SK-N-SH (cell line): ENCODE measurements around the gene RIMS3.

Experiments
- CTCF ChIP-seq: fragments of 200-600 bp; sonication (generic); IDR thresholded peaks from 2 replicates; pipeline ENCODE4 v1.6.1; 2017; ENCODE audit warnings: antibody characterized with exemption, mild to moderate bottlenecking, moderate library complexity
- EP300 ChIP-seq, 2 experiments: IDR thresholded peaks; 2 replicates each; pipeline versions ENCODE4 v1.4.0 to v1.6.1; 2012; ENCODE audit warnings: borderline replicate concordance in 1 of 2, low read depth in 1 of 2, low read length in 1 of 2
- EZH2phosphoT487 ChIP-seq: fragments of 200-600 bp; sonication (generic); IDR thresholded peaks from 2 replicates; pipeline ENCODE4 v1.6.1; 2017; ENCODE audit warnings: low read depth, mixed run types, mild to moderate bottlenecking, antibody characterized with exemption, moderate library complexity, borderline replicate concordance
- JUND ChIP-seq: IDR thresholded peaks from 2 replicates; pipeline ENCODE4 v1.4.0; 2012
- POLR2AphosphoS5 ChIP-seq: IDR thresholded peaks from 2 replicates; pipeline ENCODE4 v1.6.1; 2012; ENCODE audit warnings: low read depth, low read length
- RAD21 ChIP-seq: IDR thresholded peaks from 2 replicates; pipeline ENCODE4 v1.6.1; 2012; ENCODE audit warnings: mild to moderate bottlenecking, low read length
- RCOR1 ChIP-seq: fragments of 150-350 bp; IDR thresholded peaks from 2 replicates; pipeline ENCODE4 v1.6.1; 2017; ENCODE audit warnings: antibody characterized with exemption, low read length
- REST ChIP-seq: IDR thresholded peaks from 2 replicates; pipeline ENCODE4 v1.6.1; 2012; ENCODE audit warnings: mild to moderate bottlenecking, low read depth, low read length, moderate library complexity
- RXRA ChIP-seq: IDR thresholded peaks from 2 replicates; pipeline ENCODE4 v1.4.0; 2012; ENCODE audit warnings: low read depth, mild to moderate bottlenecking, borderline replicate concordance
- SMC3 ChIP-seq: IDR thresholded peaks from 2 replicates; pipeline ENCODE4 v1.6.1; 2012; ENCODE audit warnings: low read depth, low read length, improper control_type of control experiment
- TCF12 ChIP-seq: IDR thresholded peaks from 2 replicates; pipeline ENCODE4 v1.4.0; 2012
- USF1 ChIP-seq: IDR thresholded peaks from 2 replicates; pipeline ENCODE4 v1.4.0; 2012; ENCODE audit warnings: low read depth, borderline replicate concordance
- USF2 ChIP-seq: fragments of 150-350 bp; IDR thresholded peaks from 2 replicates; pipeline ENCODE4 v1.6.1; 2017; ENCODE audit warnings: antibody characterized with exemption, low read length, low read depth, borderline replicate concordance

- TF ChIP-seq TCF12 (peak; percentile 28; the same call in 1 of the 2 replicates), EZH2phosphoT487 (no peak), USF1 (no peak), POLR2AphosphoS5 (peak; percentile 23; the same call in 1 of the 2 replicates), EP300 (IDR thresholded peaks at IDR 0.05; ENCODE audit: borderline replicate concordance in 1 of 2, low read depth in 1 of 2, low read length in 1 of 2) (no peak), CTCF (no peak), REST (0 out of 2 replicates have a peak, but pooled peaks have one; percentile 12), JUND (no peak), USF2 (no peak), RXRA (no peak), RCOR1 (no peak), RAD21 (no peak), SMC3 (no peak)
Measured at GRCh38 chr1:40711465-40712404, 46.3 kb upstream of the RIMS3 start.
